Endothelial cell of umbilical vein (primary cell): ENCODE data around the gene C1orf226. TPM values are rescaled to one million over a fixed set of nuclear protein-coding genes. Genes with fewer than 3 reads are reported as not detected.

Experiments
- BruUV-seq: library from RNA; stranded (reverse); fragments of 400-500 nt; replicated peaks from 2 replicates; lab custom pipeline; 2021; lab: Mats Ljungman, UMichigan
- CTCF ChIA-PET: fragments of 300-600, 350-600 bp; sonication (Branson Sonifier 250); formaldehyde crosslinking; loops from one replicate; lab custom pipeline; 2021; ENCODE audit warnings: antibody characterized with exemption, inconsistent platforms; lab: Charles Lee
- POLR2A ChIA-PET: fragments of 300-600, 350-600 bp; sonication (Branson Sonifier 250); formaldehyde crosslinking; loops from one replicate; lab custom pipeline; 2021; ENCODE audit warnings: antibody characterized with exemption, inconsistent platforms; lab: Charles Lee
- DNase-seq: peaks from one replicate; pipeline ENCODE4 v3.0.0-alpha.2; 2011; ENCODE audit warnings: low read depth, low spot score
- FAIRE-seq: peaks from 2 replicates; lab custom pipeline; 2011; peaks lifted over from hg19 to GRCh38; lab: Jason Lieb, UNC
- H2AFZ ChIP-seq: 2 replicates; pipeline ENCODE4 v1.6.0; 2012; ENCODE audit warnings: low read depth, low read length, control low read depth, inconsistent platforms
- H3K27ac ChIP-seq: 2 replicates; pipeline ENCODE4 v1.5.1; 2011; ENCODE audit warnings: low read depth, mild to moderate bottlenecking, control low read depth, low read length, moderate library complexity; ENCODE audit not compliant: insufficient read depth
- H3K27me3 ChIP-seq, 2 experiments: 2 replicates each; pipeline versions ENCODE4 v1.6.0 to v1.6.1; 2011; ENCODE audit warnings: low read length in 2 of 2, mixed read lengths in 1 of 2; ENCODE audit not compliant: control insufficient read depth in 2 of 2, insufficient read depth in 2 of 2
- H3K36me3 ChIP-seq, 2 experiments: 2 replicates in 1 of 2; 3 replicates in 1 of 2; pipeline ENCODE4 v1.5.1; 2011; ENCODE audit warnings: low read length in 2 of 2, mild to moderate bottlenecking in 1 of 2, moderate library complexity in 1 of 2; ENCODE audit not compliant: control insufficient read depth in 2 of 2, insufficient read depth in 2 of 2; ENCODE audit errors: extremely low read depth in 1 of 2
- H3K4me1 ChIP-seq: 3 replicates; pipeline ENCODE4 v1.5.1; 2011; ENCODE audit warnings: mild to moderate bottlenecking, low read length; ENCODE audit not compliant: control insufficient read depth, insufficient read depth; ENCODE audit errors: extremely low read depth
- H3K4me2 ChIP-seq: 2 replicates; pipeline ENCODE4 v1.6.1; 2011; ENCODE audit warnings: low read length, control low read depth, mixed read lengths; ENCODE audit not compliant: insufficient read depth
- H3K4me3 ChIP-seq, 3 experiments: fragments of 200-600 bp in 1 of 3; sonication (generic), shearing (Covaris generic) in 1 of 3; replicated peaks in 1 of 3; 2 replicates each; pipeline ENCODE4 v1.5.1; 2011 to 2016; ENCODE audit warnings: control low read depth in 3 of 3, low read length in 3 of 3, mild to moderate bottlenecking in 2 of 3, inconsistent platforms in 1 of 3, low read depth in 1 of 3, moderate library complexity in 1 of 3; ENCODE audit not compliant: insufficient read depth in 1 of 3
- H3K79me2 ChIP-seq: 2 replicates; pipeline ENCODE4 v1.6.0; 2012; ENCODE audit warnings: low read length, inconsistent platforms; ENCODE audit not compliant: control insufficient read depth, insufficient read depth
- H3K9ac ChIP-seq: replicated peaks from 2 replicates; pipeline ENCODE3; 2011; ENCODE audit warnings: low read length, control low read depth; ENCODE audit not compliant: insufficient read depth; ENCODE audit errors: extremely low read depth
- H3K9me1 ChIP-seq: replicated peaks from 3 replicates; pipeline ENCODE4 v1.6.0; 2011; ENCODE audit warnings: mild to moderate bottlenecking, low read length; ENCODE audit not compliant: control insufficient read depth, insufficient read depth; ENCODE audit errors: extremely low read depth
- H3K9me3 ChIP-seq: replicated peaks from 2 replicates; pipeline ENCODE4 v1.5.1; 2012; ENCODE audit warnings: low read length, inconsistent platforms; ENCODE audit not compliant: control insufficient read depth, insufficient read depth
- H4K20me1 ChIP-seq: replicated peaks from 2 replicates; pipeline ENCODE3; 2011; ENCODE audit warnings: mild to moderate bottlenecking, low read length; ENCODE audit not compliant: control insufficient read depth, insufficient read depth; ENCODE audit errors: extremely low read depth
- CTCF ChIP-seq, 2 donors: IDR thresholded peaks; 1 replicate in 1 of 2; 2 replicates in 1 of 2; pipeline ENCODE4 v1.5.1; 2011; ENCODE audit warnings: low read length in 2 of 2, mild to moderate bottlenecking in 2 of 2, moderate library complexity in 2 of 2, control low read depth in 1 of 2, inconsistent platforms in 1 of 2, low read depth in 1 of 2; ENCODE audit not compliant: insufficient read depth in 1 of 2; ENCODE audit errors: extremely low read depth in 1 of 2
- EZH2 ChIP-seq: IDR thresholded peaks from 2 replicates; pipeline ENCODE4 v1.6.1; 2012; ENCODE audit warnings: borderline replicate concordance, low read depth, mild to moderate bottlenecking, moderate library complexity, low read length, inconsistent platforms; ENCODE audit not compliant: severe bottlenecking
- GATA2 ChIP-seq: IDR thresholded peaks from 2 replicates; pipeline ENCODE4 v1.7.0; 2011; ENCODE audit warnings: low read depth, mild to moderate bottlenecking, moderate library complexity, mixed read lengths, low read length; ENCODE audit not compliant: insufficient read length, insufficient read depth
- MYC ChIP-seq: IDR thresholded peaks from one replicate; pipeline ENCODE4 v1.6.1; 2011; ENCODE audit warnings: mild to moderate bottlenecking, low read depth, low read length
- POLR2A ChIP-seq: IDR thresholded peaks from 2 replicates; pipeline ENCODE4 v1.6.1; 2012; ENCODE audit warnings: low read depth, mild to moderate bottlenecking, control low read depth, low read length
- POLR2AphosphoS5 ChIP-seq: IDR thresholded peaks from 2 replicates; pipeline ENCODE4 v1.6.1; 2012; ENCODE audit warnings: low read depth, mild to moderate bottlenecking, control low read depth, low read length, moderate library complexity; ENCODE audit not compliant: insufficient read depth
- dilution Hi-C: fragments of 300-500 bp; cut with MboI; formaldehyde crosslinking; loops from one replicate; pipeline ENCODE4 v1.15.0; 2019; ENCODE audit warnings: low sequenced_read_pairs; ENCODE audit not compliant: extremely low pct_ligation_motif_present
- intact Hi-C: fragments of 100-400 bp; cut with micrococcal nuclease; formaldehyde crosslinking; loops from one replicate; pipeline ENCODE4 v1.10.0; 2022
- polyA plus RNA-seq, 4 experiments: library from polyadenylated mRNA; depleted of rRNA in 3 of 4; stranded (reverse) in 3 of 4; unstranded in 1 of 4; fragments of >200 nt; gene quantifications; 2 replicates each; pipeline versions ENCODE4 v1.2.1 to v1.2.3, GENCODE V29; 2011 to 2012; ENCODE audit warnings: missing spikeins in 1 of 4
- total RNA-seq: library from RNA; stranded (reverse); gene quantifications from 2 replicates; pipeline ENCODE4 v1.2.3, GENCODE V29; 2021

Gene C1orf226
- total and polyA plus RNA-seq, 2 donors (not counting 3 experiments of a cell fraction or from before 2014, with no cell fraction given) = 2.5 to 4.2 TPM

GRCh38 chr1:162390396-162391185 lies 9.1 kb downstream of the C1orf226 start:
- BruUV-seq = no TSS peak
- ChIA-PET CTCF (interaction anchor here (0.8 to 4.5 kb wide), 10 partner anchors 10 to 354 kb away, joined by 3 to 51 read pairs (median 4); partner anchors contain the start of gene NOS1AP), POLR2A (no interaction called here)
- DNase-seq = no peak
- Histone ChIP-seq H3K4me2 (no peak overlapping the region), H3K79me2 (no peaks in the 10 kb centered on the region), H3K9ac (no peak overlapping the region), H3K27ac (no peak overlapping the region), H3K9me3 (no peaks in the 10 kb centered on the region), H3K9me1 (no peaks in the 10 kb centered on the region), H4K20me1 (no peaks in the 10 kb centered on the region), H3K36me3 (no peaks in the 10 kb centered on the region), H3K27me3 (no peaks in the 10 kb centered on the region), H3K4me3 (no peak overlapping the region), H3K4me1 (no peaks in the 10 kb centered on the region), H2AFZ (no peak overlapping the region)
- dilution Hi-C loops (no loop called here), intact Hi-C loops (loop anchor here (5.0 kb wide), 1 partner anchor 83 kb away; no protein-coding TSS in a partner anchor)
- TF ChIP-seq POLR2AphosphoS5 (no peak), GATA2 (no peak), CTCF (IDR thresholded peaks at IDR 0.05; ENCODE audit: extremely low read depth in 1 of 2, insufficient read depth in 1 of 2, low read depth in 1 of 2, low read length in 2 of 2) (no peak), POLR2A (no peak), MYC (no peak), EZH2 (no peak)
- FAIRE-seq = no peak
